GM21576 (cell line): ENCODE results near the gene GTF3C1.
A peak's percentile ranks its signal among the peaks of the same experiment; 100 is the strongest.

ENCODE experiments used
- ATAC-seq: cut with Tn5 transposase; IDR thresholded peaks from one replicate; pipeline ENCODE4 v1.9.1; 2021; ENCODE audit warnings: mild to moderate bottlenecking, moderate library complexity; ENCODE audit not compliant: unreplicated experiment

Gene GTF3C1

DNA sequence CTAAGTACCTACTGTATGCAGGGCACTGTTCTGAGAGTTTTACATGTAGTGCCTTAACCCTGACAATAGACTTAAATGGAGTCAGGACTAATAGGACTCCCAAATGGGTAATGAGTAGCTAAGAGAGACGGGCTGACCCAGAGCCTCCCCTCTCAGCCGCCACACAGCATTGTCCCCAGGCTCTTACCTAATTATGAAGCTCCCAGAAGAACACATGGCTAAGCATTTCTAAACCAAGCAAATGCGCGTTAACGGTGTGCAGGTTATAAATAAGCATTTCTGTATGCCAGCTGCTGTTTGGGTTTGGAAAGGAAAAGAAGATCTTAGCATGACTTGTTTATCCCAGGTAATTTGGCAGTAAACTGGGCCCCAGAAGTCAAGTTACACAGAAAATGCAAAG, 14.5 kb upstream of the GTF3C1 start:
- no peak for ATAC-seq

DNA sequence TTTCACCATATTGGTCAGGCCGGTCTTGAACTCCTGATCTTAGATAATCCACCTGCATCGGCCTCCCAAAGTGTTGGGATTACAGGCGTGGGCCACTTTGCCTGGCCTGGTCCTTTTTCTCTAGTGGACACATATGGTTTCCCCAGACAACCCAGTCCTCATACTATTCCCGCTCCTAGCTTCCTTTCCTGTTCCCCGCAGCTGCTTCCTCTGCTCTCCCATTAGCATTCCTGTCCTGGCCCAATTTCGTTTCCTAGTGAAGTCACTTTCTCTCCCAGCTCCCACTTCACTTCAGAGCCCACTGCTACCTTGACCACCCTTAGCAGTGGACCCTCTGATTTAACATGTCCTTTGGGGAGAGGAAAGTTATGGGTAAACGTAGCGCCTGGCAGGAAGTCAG, 11.5 kb upstream of the GTF3C1 start:
- no peak for ATAC-seq

DNA sequence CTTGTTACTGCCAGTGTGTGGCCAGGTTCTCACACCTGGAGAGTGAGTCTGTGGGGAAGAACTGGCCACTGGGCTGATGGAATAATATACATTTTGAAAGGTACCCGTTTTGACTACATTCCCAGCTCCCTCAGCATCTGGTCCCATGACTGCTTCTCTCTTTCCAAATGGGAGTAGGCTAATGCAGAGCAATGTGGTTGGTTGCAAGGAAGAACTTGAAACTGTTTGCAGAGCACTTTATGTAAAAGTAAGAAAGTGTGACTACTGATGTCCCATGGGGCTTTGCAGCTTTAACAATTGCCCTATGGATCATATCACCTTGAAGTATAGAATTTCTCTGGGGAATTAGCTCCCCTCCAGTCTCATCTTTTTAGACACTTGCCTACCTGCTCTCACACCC, 9.2 kb upstream of the GTF3C1 start:
- no peak for ATAC-seq

DNA sequence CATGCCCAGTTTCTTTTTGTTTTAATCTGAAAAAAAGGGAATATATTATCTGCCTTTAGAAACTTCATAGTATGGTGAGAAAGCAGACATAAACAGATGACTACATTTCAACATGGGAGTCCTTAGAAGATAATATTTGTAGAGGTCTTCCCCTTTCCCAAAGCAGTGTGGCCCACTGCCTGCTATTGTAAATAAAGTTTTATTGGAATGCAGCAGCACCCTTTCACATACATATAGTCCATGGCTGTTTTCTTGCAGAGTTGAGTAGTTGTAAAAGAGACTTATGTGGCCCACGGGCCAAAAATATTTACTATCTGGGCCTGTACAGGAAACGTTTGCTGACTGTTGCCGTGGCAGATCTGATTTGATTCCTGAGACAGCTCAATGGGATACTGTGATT, 8.7 kb upstream of the GTF3C1 start:
- no peak for ATAC-seq

DNA sequence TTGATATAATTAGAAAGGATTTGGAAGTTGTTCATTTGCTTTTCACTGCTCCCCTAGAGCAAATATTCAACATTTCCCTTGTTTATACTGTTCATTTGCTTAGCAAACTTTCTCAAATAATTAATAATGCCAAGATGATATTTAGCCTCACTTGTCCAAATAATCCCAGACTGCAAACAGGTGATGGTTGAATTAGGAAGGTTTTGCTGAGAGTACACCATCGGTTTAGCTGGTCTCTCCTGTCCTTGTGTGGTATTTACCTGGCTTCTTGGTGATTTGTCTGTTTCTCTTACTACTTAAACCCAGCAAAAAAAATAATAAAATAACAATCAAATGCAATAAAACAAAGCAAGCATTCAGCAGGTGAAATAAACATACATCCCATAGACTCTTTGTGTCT, 6.8 kb upstream of the GTF3C1 start:
- no peak for ATAC-seq

DNA sequence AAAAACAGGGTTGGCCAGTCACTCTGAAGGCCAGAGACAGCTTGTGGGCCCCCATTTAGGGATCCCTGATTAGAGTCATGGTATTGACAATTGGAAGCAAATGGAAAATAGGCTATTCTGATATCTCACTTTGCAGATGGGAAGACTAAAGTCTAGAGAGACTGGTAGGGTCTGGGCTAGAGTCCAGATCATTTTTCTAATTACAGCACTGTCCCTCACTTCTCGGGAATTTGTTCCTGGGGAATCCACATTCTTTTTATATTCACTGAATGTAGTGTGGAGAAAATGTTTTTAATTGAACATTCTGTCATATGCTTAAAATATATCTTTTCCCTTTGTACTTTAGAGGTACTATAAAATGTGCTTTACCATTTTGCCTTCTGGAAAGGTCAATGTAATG, 1.3 kb upstream of the GTF3C1 start:
- no peak for ATAC-seq

DNA sequence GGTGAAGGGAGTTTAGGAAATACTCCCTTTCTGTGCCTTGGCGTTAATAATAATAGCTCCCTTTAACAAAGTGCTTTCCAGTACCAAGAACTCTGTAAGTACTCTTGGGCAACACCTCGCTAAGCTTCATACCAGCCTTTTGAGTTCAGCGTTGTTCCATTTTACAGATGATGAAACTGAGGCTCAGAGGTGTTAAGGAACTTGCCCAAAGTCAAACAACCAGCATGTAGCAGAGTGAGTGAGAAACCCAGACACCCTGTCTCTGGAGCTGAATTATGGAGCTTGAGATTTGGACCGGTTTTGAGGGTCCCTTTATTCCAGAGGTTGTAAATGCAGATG, 838 bp upstream of the GTF3C1 start:
- no peak for ATAC-seq

DNA sequence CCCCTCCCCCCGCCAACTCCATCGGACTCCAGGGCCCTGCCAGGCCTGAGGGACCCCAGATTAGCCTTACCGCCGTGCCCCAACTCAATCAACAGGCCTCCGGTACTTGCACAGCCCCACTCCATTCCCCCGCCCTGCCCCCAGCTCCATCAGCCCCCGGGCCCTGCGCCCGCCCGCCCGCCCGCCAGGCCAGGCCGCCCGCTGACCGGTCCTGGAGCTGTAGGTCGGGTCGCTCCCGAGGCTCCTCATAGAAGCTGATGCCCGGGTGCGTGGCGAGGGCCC, 308 bp downstream of the GTF3C1 start:
- peak; percentile 19 for ATAC-seq

DNA sequence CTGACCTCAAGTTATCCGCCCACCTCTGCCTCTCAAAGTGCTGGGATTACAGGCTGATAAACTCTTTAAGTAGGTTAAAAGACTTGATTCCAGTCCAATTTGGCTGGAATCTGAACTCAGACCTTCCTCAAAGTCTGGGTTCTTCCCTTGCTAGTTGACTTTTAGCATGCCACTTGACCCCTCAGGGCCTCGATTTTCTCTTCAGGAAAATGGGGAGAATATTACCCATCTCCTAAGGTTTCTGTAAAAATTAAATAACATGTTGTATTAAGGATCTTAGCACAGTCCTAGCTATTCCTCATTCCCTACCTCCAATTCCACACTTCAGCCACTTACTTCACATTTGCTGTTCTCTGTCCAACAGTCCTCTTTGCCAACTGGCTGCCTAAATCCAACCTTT, 1.9 kb downstream of the GTF3C1 start:
- no peak for ATAC-seq

DNA sequence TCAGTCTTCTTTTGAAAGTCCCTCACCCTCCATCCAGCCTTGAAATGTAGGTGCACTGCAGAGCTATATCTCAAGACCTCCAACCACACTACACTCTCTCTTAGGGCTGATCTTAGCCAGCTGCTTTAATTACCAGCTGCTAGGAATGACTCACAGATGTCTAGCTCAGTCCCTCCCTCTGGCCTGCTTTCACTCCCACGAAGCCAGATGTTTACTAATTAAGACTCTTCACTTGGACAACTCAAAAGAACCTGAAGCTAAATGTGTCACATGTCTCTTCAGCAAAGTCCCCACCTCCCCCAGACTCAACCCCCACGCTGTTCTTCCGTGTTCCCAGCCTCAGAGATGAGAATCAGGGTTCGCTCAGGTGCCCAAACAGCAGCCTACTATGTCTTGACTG, 2.6 kb downstream of the GTF3C1 start:
- no peak for ATAC-seq

DNA sequence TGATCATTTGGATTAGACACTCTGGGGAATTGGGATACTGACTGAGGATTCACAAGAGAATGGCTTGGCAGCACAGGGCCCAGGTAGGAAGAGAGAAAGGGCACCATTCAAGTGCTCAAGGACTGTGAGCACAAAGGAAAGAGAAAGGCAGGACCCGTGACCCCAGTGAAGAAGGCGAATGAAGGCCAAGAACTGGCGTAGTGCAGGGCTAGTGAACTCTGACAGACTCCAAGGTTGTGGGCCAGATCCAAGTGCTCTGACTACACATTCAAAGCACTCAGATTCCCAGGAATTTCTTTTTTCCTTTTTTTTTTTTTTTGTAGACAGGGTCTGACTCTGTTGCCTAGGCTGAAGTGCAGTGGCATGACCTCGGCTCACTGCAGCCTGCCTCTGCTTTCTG, 5.0 kb downstream of the GTF3C1 start:
- no peak for ATAC-seq

DNA sequence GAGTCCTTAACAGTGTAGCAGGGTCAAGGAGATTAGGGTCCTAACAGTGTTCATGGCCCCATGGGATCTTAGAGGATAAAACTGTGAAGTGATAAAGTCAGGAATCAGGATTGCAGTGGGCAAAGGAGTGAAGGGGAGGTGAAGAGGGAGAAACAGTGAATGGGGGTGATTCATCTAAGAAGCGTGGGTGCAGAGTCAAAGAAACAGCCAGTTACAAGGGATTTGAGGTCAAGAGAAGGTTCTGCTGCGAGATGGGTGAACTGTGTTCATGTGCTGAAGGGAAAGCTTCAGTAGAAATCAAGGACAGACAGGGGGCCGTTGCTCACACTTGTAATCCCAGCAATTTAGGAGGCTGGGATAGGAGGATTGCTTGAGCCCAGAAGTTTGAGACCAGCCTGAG, 5.9 kb downstream of the GTF3C1 start:
- no peak for ATAC-seq

DNA sequence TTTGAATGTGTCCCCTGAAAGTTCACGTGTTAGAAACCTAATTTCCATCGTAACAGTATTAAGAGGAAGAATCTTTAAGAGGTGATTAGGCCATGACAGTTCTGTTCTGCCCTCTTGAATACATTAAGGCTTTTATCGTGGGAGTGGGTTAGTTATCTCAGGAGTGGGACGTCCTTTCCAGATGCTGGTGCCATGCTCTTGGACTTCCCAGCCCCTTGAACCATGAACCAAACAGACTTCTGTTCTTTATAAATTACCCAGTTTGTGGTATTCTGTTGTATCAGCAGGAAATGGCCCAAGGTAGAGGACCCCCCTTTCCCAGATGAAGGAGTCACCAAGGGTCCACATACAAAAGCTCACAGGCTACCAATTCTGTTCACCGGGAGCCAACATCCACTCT, 10.1 kb downstream of the GTF3C1 start:
- ATAC-seq: no peak

DNA sequence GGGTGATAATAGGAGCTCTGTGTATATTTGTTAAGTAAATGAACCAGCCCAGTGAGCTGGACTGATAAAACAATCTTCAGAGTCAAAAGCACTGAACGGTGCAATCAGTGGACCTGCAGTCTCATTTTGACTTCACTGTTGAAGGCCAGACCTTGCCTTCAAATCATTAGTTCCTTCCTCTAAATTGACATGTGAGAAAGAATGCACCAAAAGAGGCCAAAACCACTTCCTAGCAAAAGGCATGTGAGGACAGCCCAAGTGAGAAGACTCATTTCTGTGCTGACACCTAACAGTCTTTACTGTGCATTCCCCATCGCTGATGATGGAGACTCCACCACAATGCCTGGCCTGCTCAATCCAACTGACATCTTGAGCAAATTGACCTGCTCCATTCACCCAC, 10.6 kb downstream of the GTF3C1 start:
- ATAC-seq: no peak

DNA sequence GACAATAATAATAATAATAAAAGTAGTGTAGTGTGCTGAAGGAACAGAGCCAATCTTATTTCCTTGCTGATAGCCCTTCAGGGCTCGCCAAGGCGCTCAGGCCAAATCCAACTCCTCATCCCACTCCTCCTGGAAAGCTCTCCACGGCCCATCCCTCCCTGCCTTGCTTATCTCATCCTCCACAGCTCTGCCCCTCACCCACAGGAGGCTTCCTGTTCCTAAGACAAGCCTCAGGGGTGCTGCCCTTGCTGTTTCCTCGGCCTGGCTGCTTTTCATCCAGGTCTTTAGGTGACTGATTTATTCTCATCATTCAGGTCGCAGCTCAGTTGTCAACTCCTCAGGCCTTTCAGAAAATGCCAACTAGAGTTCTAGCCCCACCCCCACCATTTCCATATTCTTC, 11.2 kb downstream of the GTF3C1 start:
- ATAC-seq: no peak

DNA sequence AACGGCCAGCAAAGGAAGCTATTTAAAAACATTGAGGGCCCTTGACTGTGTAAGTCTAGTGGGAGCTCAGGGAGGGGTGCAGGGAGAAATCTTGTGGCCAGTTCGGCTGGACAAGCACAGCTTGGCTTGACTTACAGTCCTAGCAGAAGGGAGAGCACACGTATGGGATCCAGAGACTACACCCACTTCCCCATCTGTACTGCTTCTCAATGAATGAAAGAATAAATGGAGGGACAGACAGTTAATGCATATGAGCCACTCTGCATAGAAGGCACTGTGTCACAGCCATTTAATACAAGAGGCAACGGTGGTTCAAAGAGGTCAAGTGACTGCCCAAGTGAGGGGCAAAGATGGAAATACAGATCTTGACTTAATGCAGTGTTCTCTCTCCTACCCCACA, 15.5 kb downstream of the GTF3C1 start:
- no peak for ATAC-seq

DNA sequence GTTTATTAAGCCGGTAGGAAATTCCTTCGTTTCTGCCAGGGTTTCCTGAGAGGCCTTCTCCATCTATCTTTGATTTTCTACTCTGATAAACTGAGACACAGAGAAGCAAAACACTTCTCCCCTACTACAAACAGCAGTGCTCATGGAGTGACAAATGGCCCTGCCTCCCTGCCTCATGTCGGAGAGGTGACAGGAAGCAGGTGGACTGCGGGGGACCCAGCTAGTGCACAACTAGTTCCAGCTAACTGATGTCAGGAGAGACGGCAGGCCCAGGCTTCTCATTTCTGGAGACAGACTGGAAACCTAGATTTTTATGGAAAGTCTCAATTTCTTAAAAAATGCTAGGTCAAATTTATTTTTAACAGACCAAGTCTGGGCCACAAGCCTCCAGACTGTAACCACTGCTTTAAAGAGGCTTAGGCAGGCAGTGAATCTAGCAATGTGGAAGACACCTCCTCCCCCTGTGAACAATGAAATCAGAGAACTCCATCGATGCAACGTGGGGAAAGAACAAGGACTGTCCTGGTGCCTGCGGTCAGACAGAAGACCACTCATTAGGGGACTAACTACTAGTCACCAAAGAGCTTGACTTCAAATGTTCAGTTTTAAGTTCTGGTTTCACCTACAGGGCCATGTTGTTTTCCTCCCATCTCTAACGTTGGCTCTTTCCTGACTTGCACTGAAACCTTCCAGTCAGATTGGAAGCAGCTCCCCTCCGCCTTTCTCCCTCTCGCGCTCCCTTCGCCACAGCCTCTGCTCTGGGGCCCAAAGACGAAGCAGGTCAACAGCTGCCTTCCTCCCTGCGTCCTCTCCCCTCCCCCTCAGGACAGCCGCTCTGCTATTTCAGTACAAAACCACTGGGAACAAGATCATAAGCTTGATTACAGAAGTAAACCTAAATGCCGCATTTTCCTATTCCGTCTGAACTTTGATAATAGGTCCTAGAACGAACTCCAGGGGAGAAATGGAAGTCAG, 17.6 kb downstream of the GTF3C1 start:
- ATAC-seq: no peak

DNA sequence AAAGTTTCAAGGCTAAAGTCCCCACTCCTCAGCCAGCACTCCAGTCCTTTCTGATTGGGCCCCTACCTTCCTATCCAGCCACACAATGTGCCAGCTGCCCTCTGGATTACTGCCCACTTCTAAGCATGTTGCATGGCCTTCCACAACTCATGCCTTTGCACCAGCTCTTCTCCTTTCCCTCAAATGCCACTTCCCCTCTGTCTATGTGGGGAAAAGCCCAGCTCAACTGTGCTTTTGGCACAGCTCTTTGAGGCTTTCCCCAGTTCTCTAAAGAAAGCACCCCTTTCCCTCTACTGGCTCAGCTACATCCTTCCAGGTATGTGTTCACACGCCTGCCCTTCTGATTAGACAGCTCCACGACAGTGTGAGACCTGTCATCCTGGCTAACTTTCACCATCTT, 18.5 kb downstream of the GTF3C1 start:
- no peak for ATAC-seq

DNA sequence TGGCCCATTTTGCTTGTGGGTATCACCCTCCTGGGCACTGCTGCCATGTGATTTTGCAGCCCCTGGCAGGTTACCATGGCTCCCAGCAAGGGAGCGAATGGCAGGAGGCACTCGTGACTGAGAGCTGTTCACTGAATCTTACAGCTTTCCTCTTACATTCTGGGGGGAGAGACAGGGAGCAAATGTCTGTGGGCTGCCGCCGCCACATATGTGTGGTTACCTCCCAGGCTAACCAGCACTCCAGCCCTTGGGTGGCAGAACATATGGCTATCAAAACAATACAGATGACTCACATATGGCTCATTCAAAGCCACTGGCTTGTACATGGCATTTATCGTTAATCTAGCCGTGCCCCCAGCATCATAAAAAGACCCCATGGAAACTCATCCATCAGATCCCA, 19.8 kb downstream of the GTF3C1 start:
- ATAC-seq: no peak

DNA sequence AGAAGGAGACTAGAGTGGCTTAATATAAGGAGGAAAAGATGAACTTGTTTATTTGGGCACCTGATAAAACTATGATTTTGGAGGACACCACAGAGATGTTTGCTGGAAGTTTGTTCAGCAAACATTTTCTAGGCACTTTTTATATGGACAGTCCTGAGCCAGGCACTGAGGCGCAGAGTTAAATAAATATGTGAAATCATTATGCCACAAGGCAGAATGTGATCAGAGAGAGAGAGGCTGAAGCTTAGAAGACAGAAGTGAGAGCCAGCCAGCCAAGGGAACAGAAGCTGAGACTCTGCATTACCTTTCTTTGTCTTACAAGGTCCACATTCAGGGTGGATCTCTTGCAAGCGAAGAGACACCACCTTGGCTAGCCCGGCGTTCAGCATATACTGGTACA, 21.4 kb downstream of the GTF3C1 start:
- ATAC-seq: no peak

DNA sequence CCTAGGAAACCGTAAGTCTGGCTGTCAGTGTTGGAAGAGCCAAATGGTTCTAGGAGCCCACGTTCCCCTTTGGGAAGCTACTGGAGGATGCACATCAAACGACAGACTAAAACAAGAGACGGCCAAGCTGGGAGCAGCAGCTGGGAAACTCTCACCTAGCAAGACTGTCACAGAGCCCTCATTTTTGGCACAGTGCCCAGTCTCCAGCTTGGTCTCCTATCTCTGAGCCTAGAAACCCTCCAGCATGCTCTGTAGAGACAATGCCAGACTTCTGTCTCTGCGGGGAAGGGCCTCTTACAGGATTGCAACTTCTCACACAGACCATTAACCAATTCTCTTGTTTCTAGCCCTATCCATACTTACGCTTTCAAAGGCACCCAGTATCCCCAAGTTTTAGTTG, 23.5 kb downstream of the GTF3C1 start:
- ATAC-seq: no peak

DNA sequence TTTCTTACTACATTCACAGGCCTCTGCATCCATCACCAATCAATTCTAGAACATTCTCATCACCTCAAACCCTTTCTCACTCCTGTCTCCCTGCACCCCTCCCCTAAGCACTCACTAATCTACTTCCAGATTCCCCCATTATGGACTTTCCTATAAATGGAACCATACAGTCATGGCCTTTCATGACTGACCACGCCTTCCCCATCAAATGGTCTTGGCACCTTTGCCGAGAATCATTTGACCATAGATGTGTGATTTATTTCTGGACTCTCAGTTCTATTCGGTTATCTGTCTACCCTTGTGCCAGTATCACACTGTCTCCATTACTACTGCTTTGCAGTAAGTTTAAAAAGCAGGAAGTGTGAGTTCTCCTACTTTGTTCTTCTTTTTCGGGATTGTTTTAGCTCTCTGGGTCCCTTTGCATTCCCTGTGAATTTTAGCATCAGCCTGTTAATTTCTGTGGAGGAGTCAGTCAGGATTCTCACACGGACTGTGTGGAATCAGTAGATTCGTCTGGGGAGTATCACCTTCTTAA, 27.5 kb downstream of the GTF3C1 start:
- ATAC-seq: no peak
